Measurements from ENCODE around the gene ANKRD50.

The ANKRD50 gene

GRCh38 chr4:124745985-124746801, 33.7 kb upstream of the ANKRD50 start:
- no peak overlapping the region for H3K4me3 ChIP-seq (ENCODE audit: low read depth, low read length)
- DNase-seq (ENCODE audit: low read depth) = no peak
- TF ChIP-seq, protein P1, sequence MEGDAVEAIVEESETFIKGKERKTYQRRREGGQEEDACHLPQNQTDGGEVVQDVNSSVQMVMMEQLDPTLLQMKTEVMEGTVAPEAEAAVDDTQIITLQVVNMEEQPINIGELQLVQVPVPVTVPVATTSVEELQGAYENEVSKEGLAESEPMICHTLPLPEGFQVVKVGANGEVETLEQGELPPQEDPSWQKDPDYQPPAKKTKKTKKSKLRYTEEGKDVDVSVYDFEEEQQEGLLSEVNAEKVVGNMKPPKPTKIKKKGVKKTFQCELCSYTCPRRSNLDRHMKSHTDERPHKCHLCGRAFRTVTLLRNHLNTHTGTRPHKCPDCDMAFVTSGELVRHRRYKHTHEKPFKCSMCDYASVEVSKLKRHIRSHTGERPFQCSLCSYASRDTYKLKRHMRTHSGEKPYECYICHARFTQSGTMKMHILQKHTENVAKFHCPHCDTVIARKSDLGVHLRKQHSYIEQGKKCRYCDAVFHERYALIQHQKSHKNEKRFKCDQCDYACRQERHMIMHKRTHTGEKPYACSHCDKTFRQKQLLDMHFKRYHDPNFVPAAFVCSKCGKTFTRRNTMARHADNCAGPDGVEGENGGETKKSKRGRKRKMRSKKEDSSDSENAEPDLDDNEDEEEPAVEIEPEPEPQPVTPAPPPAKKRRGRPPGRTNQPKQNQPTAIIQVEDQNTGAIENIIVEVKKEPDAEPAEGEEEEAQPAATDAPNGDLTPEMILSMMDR (IDR thresholded peaks at IDR 0.05; ENCODE audit: insufficient read depth, low read depth, low read length, missing control alignments) = no peak

- TF ChIP-seq, protein P1 (IDR thresholded peaks at IDR 0.05; ENCODE audit: insufficient read depth, low read depth, low read length, missing control alignments) = no peak
- no peak for DNase-seq (ENCODE audit: low read depth)
- no peak overlapping the region for H3K4me3 ChIP-seq (ENCODE audit: low read depth, low read length)
These were observed 31.2 kb upstream of the ANKRD50 start for GRCh38 chr4:124743711-124744110.

DNA sequence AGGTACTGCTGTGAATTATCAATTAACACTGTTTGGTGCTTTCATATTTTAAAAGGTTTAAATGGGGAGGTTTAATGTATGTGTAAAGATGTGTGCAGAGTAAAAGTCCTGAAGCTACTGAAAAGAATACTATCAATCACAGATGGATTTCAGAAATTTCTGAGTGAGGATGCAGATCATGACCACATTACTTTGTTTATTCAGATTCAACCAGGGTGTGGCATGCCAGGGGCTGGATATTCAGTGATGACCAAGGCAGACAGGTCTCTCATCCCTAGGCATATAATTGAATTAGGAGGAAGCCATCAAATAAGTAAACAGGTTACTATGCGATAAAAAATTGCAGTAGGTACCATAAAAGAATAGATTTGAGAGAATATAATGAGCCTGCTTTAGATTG, 28.0 kb upstream of the ANKRD50 start:
- no peak overlapping the region for H3K4me3 ChIP-seq (ENCODE audit: low read depth, low read length)
- DNase-seq (ENCODE audit: low read depth) = no peak
- TF ChIP-seq, protein P1 (IDR thresholded peaks at IDR 0.05; ENCODE audit: insufficient read depth, low read depth, low read length, missing control alignments) = no peak

GRCh38 chr4:124738994-124739393, 26.5 kb upstream of the ANKRD50 start:
- TF ChIP-seq, protein P1 (IDR thresholded peaks at IDR 0.05; ENCODE audit: insufficient read depth, low read depth, low read length, missing control alignments) = no peak
- H3K4me3 ChIP-seq (ENCODE audit: low read depth, low read length) = no peak overlapping the region
- DNase-seq (ENCODE audit: low read depth) = no peak

- no peak for DNase-seq (ENCODE audit: low read depth)
- TF ChIP-seq, protein P1 (IDR thresholded peaks at IDR 0.05; ENCODE audit: insufficient read depth, low read depth, low read length, missing control alignments) = no peak
- H3K4me3 ChIP-seq (ENCODE audit: low read depth, low read length) = no peak overlapping the region
These were observed 25.1 kb upstream of the ANKRD50 start for GRCh38 chr4:124737619-124738018.

DNA sequence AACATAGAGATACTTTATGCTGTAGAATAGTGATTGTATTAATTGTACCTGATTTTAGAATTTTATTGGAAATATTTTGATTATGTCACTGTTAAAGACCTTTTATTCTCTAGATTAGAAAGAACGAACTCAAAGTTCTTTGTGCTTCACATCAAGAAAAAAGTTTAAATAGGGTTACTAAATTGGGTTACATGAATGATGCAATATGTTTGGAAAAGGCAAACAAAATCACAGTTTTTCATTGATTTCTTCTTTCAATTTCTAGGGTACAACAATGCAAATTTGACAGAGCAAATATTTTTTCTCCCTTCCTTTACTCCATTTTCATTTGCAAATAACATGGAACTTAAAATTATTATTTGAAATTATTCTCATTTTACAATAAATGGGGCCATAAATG, 24.0 kb upstream of the ANKRD50 start:
- DNase-seq (ENCODE audit: low read depth) = no peak
- H3K4me3 ChIP-seq (ENCODE audit: low read depth, low read length) = no peak overlapping the region
- TF ChIP-seq, protein P1 (IDR thresholded peaks at IDR 0.05; ENCODE audit: insufficient read depth, low read depth, low read length, missing control alignments) = no peak

All from GM12865 (cell line).